ENCODE measurements around the gene PRKCE.

Gene PRKCE

GRCh38 chr2:45622336-45623075 lies 29.0 kb upstream of the PRKCE start:
- no peak overlapping the region for H3K4me3 Mint-ChIP-seq
- no peaks in the 10 kb centered on the region for H3K36me3 Mint-ChIP-seq (ENCODE audit: low read depth)
- no peak overlapping the region for H3K27ac Mint-ChIP-seq
- intact Hi-C loops (cut with micrococcal nuclease) = no loop called here
- no peaks in the 10 kb centered on the region for H3K27me3 Mint-ChIP-seq
- H3K9me3 Mint-ChIP-seq = no peaks in the 10 kb centered on the region
- no peaks in the 10 kb centered on the region for H3K4me1 Mint-ChIP-seq (ENCODE audit: low read depth)

GRCh38 chr2:45623098-45623497 lies 28.4 kb upstream of the PRKCE start:
- intact Hi-C loops (cut with micrococcal nuclease) = no loop called here
- no peaks in the 10 kb centered on the region for H3K4me1 Mint-ChIP-seq (ENCODE audit: low read depth)
- H3K36me3 Mint-ChIP-seq (ENCODE audit: low read depth) = no peaks in the 10 kb centered on the region
- H3K27ac Mint-ChIP-seq = no peak overlapping the region
- H3K27me3 Mint-ChIP-seq = no peaks in the 10 kb centered on the region
- no peak overlapping the region for H3K4me3 Mint-ChIP-seq
- H3K9me3 Mint-ChIP-seq = no peaks in the 10 kb centered on the region

DNA sequence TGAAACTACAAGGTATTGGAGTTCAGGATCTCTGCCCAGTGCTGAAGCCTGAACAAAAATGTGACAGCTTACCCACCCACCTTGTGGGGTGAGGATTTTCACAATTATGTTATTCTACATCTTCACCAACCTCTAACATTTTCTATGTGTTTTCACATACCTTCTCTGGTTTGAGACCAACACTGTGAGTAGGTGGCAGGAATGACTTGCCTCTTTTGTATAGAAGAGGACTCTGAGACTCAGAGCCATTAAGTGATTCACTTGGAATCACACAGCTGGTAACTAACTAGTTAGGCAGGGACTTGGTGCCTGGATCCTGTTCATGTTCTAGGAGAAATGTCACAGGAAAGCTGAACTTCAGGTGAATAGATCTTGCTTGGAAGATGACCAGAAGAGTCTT lies 25.7 kb upstream of the PRKCE start:
- Mint-ChIP-seq H3K4me3 (no peak overlapping the region), H3K27ac (no peak overlapping the region), H3K36me3 (ENCODE audit: low read depth) (no peaks in the 10 kb centered on the region), H3K27me3 (no peaks in the 10 kb centered on the region), H3K4me1 (ENCODE audit: low read depth) (no peaks in the 10 kb centered on the region), H3K9me3 (no peaks in the 10 kb centered on the region)
- intact Hi-C loops (cut with micrococcal nuclease) = no loop called here

DNA sequence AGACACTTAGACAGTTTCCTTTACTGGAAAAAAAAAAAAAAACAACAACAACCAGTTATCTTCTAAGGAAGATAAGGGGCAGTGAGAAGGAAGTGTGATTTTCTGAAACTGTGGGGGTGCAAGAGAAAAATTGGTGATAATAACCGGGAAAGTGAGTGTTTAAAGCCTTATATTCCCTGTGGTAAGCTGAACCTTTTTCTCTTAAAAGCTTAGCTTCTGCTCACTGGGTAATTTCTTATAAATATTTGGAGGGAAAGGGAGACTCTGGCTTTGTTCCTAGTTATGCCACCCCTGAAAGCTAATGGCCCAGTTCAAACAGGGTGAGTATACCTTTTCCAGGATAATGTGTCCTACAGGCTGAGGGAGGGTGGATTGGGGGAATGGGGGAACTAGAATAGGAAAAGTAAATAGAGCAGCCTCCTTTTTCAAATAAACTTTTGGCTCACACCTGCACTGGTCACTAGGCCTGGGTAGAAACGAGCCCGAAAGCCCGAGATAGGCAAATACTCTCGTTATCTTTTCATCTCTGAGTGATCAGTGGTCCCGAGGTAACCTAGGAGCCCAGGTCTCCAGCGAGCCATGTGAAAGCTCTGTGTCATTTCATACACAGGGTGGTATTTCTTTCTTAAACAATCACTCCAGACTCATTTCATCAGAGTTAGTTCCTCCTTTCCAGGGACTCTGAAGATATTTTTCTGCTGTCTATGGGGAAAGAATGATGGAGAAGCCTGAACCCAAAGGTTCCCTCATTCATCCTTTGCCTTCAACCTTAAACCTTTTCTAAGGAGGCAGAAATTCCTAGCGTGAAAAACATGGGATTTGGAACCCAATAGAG lies 24.9 kb upstream of the PRKCE start:
- no peak overlapping the region for H3K27ac Mint-ChIP-seq
- intact Hi-C loops (cut with micrococcal nuclease) = no loop called here
- H3K27me3 Mint-ChIP-seq = no peaks in the 10 kb centered on the region
- H3K4me3 Mint-ChIP-seq = no peak overlapping the region
- no peaks in the 10 kb centered on the region for H3K36me3 Mint-ChIP-seq (ENCODE audit: low read depth)
- no peaks in the 10 kb centered on the region for H3K9me3 Mint-ChIP-seq
- no peaks in the 10 kb centered on the region for H3K4me1 Mint-ChIP-seq (ENCODE audit: low read depth)

DNA sequence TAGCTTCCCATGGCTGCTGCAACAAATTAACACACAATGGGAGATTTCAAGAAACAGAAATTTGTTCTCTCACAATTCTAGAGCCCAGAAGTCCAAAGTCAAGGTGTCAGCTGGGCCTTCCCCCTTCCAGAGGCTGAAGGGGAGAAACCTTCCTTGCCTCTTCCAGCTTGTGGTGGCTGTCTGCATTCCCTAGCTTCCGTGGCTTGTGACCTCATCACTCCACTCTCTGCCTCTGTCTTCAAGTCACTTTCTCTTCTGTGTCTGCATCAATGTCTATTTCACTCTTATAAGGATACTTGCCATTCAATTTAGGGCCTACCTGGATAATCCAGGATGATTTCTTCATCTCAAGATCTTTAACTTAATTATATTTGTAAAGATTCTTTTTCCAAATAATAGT lies 23.6 kb upstream of the PRKCE start:
- Mint-ChIP-seq H3K4me3 (no peak overlapping the region), H3K27ac (no peak overlapping the region), H3K4me1 (ENCODE audit: low read depth) (no peaks in the 10 kb centered on the region), H3K36me3 (ENCODE audit: low read depth) (no peaks in the 10 kb centered on the region), H3K9me3 (no peaks in the 10 kb centered on the region), H3K27me3 (no peaks in the 10 kb centered on the region)
- intact Hi-C loops (cut with micrococcal nuclease) = no loop called here

- Mint-ChIP-seq H3K27me3 (no peaks in the 10 kb centered on the region), H3K36me3 (ENCODE audit: low read depth) (no peaks in the 10 kb centered on the region), H3K9me3 (no peaks in the 10 kb centered on the region), H3K27ac (no peak overlapping the region), H3K4me3 (no peak overlapping the region), H3K4me1 (ENCODE audit: low read depth) (no peaks in the 10 kb centered on the region)
- intact Hi-C loops (cut with micrococcal nuclease) = no loop called here
Observed at GRCh38 chr2:45629971-45630370, 21.5 kb upstream of the PRKCE start.

DNA sequence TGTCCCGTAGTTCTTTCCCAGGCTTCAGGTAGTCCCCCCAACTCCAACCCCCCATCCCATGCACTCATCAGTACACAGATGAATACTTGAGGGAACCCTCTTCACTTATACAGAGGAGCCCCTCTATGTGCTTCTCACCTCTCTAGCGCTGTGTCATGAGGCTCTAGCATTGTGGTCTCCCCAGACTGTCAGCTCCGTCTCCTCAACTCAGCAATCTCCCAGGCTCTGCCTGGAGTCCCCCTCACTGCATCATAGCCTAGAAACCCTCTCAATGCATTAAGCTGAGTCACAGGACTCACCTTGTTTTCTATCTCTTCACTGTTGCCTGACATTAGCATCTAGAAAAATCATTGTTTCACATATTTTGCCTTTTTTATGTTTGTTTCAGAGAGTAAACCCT lies 20.2 kb upstream of the PRKCE start:
- Mint-ChIP-seq H3K27me3 (no peaks in the 10 kb centered on the region), H3K4me3 (no peak overlapping the region), H3K9me3 (no peaks in the 10 kb centered on the region), H3K4me1 (ENCODE audit: low read depth) (peaks cover 5% of the 10 kb centered on the region), H3K36me3 (ENCODE audit: low read depth) (no peaks in the 10 kb centered on the region), H3K27ac (no peak overlapping the region)
- intact Hi-C loops (cut with micrococcal nuclease) = no loop called here

- peaks cover 5% of the 10 kb centered on the region for H3K4me1 Mint-ChIP-seq (ENCODE audit: low read depth)
- no peaks in the 10 kb centered on the region for H3K9me3 Mint-ChIP-seq
- intact Hi-C loops (cut with micrococcal nuclease) = no loop called here
- no peaks in the 10 kb centered on the region for H3K36me3 Mint-ChIP-seq (ENCODE audit: low read depth)
- no peak overlapping the region for H3K27ac Mint-ChIP-seq
- no peaks in the 10 kb centered on the region for H3K27me3 Mint-ChIP-seq
- no peak overlapping the region for H3K4me3 Mint-ChIP-seq
Observed at GRCh38 chr2:45631955-45632354, 19.5 kb upstream of the PRKCE start.

DNA sequence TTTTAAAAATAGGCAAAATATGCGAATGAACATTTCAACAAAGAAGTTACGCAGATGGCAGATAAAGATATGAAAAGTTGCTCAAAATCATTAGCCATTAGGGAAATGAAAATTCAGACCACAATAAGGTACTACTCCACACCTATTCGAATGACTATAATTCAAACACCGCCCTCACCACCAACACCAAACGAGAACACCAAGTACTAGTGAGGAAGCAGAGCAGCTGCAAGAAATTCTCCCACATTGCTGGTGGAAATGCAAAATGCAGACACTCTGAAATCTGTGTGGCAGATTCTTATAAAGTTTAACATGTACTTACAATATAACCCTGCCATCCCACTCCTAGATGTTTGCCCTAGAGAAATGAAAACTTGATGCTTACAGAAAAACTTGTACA lies 17.3 kb upstream of the PRKCE start:
- Mint-ChIP-seq H3K9me3 (no peaks in the 10 kb centered on the region), H3K27me3 (peaks cover 13% of the 10 kb centered on the region), H3K27ac (no peak overlapping the region), H3K36me3 (ENCODE audit: low read depth) (no peaks in the 10 kb centered on the region), H3K4me1 (ENCODE audit: low read depth) (peaks cover 19% of the 10 kb centered on the region), H3K4me3 (no peak overlapping the region)
- intact Hi-C loops (cut with micrococcal nuclease) = no loop called here

DNA sequence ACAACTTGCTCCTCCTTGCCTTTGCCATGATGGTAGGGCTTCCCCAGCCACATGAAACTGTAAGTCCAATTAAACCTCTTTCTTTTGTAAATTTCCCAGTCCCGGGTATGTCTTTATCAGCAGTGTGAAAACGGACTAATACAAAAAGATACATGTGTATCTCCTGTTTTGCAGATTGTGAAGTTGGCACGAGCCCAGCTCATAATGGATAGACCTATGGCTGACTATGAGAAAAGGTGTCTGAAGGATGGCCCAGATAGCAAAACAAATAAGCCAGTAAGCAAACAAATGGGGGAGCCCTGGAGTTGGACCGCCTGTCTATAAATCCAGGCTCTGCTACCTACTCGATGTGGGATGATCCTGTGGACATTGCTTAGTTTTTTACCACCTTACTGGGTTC lies 15.5 kb upstream of the PRKCE start:
- no peaks in the 10 kb centered on the region for H3K36me3 Mint-ChIP-seq (ENCODE audit: low read depth)
- H3K27me3 Mint-ChIP-seq = peaks cover 29% of the 10 kb centered on the region
- H3K4me1 Mint-ChIP-seq (ENCODE audit: low read depth) = peaks cover 19% of the 10 kb centered on the region
- H3K27ac Mint-ChIP-seq = no peak overlapping the region
- H3K9me3 Mint-ChIP-seq = no peaks in the 10 kb centered on the region
- H3K4me3 Mint-ChIP-seq = no peak overlapping the region
- intact Hi-C loops (cut with micrococcal nuclease) = loop anchor here (2.0 to 5.0 kb wide), 2 partner anchors 25 to 256 kb away; partner anchors contain the start of gene SRBD1

DNA sequence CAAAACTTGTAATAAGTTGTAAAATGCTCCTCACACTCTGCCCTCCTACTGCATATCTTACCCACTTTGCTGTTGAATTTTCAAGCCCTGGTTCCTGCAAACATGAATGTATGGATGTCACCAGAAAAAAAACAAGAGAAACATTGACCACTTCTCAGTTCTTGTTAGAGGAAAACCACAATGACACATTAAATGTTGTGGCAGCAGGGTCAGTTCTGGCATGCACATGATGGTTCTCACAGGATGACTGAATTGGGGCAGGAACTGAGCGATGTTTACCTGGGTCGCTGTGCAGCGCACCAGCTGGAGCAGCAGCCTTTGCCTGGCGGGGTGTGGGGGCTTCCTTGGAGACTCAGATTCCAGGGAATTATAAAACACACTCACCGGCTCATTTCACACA lies 14.0 kb upstream of the PRKCE start:
- no peak overlapping the region for H3K4me3 Mint-ChIP-seq
- no peaks in the 10 kb centered on the region for H3K36me3 Mint-ChIP-seq (ENCODE audit: low read depth)
- H3K4me1 Mint-ChIP-seq (ENCODE audit: low read depth) = peaks cover 19% of the 10 kb centered on the region
- peaks cover 41% of the 10 kb centered on the region for H3K27me3 Mint-ChIP-seq
- intact Hi-C loops (cut with micrococcal nuclease) = loop anchor here (2.0 to 5.0 kb wide), 2 partner anchors 27 to 255 kb away; partner anchors contain the start of gene SRBD1
- no peaks in the 10 kb centered on the region for H3K9me3 Mint-ChIP-seq
- H3K27ac Mint-ChIP-seq = peak overlapping the region; percentile 55

DNA sequence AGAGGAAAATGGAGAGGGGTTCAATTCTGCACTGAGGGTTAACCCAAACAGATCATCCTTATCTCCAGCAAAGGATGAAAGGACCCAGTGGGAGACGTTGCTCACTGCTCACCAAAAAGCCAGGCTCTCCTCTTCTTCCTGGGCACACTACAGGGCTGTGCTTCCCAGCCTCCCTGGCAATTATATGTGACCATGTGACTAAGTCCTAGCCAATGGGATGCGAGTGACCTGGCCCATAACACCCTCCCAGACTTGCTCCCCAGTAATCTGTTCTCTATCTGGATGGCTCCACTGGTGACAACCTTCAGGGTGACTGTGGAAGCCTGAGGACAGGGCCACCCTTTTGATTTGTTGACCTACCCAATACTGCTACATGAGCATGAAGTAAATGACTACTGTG lies 10.9 kb upstream of the PRKCE start:
- intact Hi-C loops (cut with micrococcal nuclease) = no loop called here

GRCh38 chr2:45643095-45643494 lies 8.4 kb upstream of the PRKCE start:
- H3K4me3 Mint-ChIP-seq = peak overlapping the region; percentile 78
- H3K4me1 Mint-ChIP-seq (ENCODE audit: low read depth) = peaks cover 16% of the 10 kb centered on the region
- peak overlapping the region; percentile 79 for H3K27ac Mint-ChIP-seq
- intact Hi-C loops (cut with micrococcal nuclease) = loop anchor here (1.0 kb wide), 2 partner anchors 135 to 293 kb away; no protein-coding TSS in a partner anchor
- H3K9me3 Mint-ChIP-seq = no peaks in the 10 kb centered on the region
- no peaks in the 10 kb centered on the region for H3K36me3 Mint-ChIP-seq (ENCODE audit: low read depth)
- H3K27me3 Mint-ChIP-seq = peaks cover 57% of the 10 kb centered on the region

More for the DNA sequence above, 10.9 kb upstream of the PRKCE start:
- H3K4me3 Mint-ChIP-seq = no peak overlapping the region
- H3K27ac Mint-ChIP-seq = no peak overlapping the region
- H3K4me1 Mint-ChIP-seq (ENCODE audit: low read depth) = peaks cover 32% of the 10 kb centered on the region
- no peaks in the 10 kb centered on the region for H3K36me3 Mint-ChIP-seq (ENCODE audit: low read depth)
- peaks cover 61% of the 10 kb centered on the region for H3K27me3 Mint-ChIP-seq
- no peaks in the 10 kb centered on the region for H3K9me3 Mint-ChIP-seq
